ENCODE data around the gene ANAPC5.

- TF ChIP-seq, protein P1, sequence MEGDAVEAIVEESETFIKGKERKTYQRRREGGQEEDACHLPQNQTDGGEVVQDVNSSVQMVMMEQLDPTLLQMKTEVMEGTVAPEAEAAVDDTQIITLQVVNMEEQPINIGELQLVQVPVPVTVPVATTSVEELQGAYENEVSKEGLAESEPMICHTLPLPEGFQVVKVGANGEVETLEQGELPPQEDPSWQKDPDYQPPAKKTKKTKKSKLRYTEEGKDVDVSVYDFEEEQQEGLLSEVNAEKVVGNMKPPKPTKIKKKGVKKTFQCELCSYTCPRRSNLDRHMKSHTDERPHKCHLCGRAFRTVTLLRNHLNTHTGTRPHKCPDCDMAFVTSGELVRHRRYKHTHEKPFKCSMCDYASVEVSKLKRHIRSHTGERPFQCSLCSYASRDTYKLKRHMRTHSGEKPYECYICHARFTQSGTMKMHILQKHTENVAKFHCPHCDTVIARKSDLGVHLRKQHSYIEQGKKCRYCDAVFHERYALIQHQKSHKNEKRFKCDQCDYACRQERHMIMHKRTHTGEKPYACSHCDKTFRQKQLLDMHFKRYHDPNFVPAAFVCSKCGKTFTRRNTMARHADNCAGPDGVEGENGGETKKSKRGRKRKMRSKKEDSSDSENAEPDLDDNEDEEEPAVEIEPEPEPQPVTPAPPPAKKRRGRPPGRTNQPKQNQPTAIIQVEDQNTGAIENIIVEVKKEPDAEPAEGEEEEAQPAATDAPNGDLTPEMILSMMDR (IDR thresholded peaks at IDR 0.05; ENCODE audit: low read depth, low read length, poor library complexity, severe bottlenecking): no peak
- TF ChIP-seq EZH2phosphoT487 (IDR thresholded peaks at IDR 0.05; ENCODE audit: borderline replicate concordance, low read length): no peak
Measured at GRCh38 chr12:121299662-121300061, 52.5 kb downstream of the ANAPC5 start.

Measured in DOHH2 (cell line).